HG03378 (cell line): Measurements from ENCODE around the gene ASB13.

Experiments
- ATAC-seq: cut with Tn5 transposase; IDR thresholded peaks from one replicate; pipeline ENCODE4 v1.9.1; 2021; ENCODE audit warnings: mild to moderate bottlenecking, moderate library complexity; ENCODE audit not compliant: unreplicated experiment

ASB13 gene, protein sequence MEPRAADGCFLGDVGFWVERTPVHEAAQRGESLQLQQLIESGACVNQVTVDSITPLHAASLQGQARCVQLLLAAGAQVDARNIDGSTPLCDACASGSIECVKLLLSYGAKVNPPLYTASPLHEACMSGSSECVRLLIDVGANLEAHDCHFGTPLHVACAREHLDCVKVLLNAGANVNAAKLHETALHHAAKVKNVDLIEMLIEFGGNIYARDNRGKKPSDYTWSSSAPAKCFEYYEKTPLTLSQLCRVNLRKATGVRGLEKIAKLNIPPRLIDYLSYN

DNA sequence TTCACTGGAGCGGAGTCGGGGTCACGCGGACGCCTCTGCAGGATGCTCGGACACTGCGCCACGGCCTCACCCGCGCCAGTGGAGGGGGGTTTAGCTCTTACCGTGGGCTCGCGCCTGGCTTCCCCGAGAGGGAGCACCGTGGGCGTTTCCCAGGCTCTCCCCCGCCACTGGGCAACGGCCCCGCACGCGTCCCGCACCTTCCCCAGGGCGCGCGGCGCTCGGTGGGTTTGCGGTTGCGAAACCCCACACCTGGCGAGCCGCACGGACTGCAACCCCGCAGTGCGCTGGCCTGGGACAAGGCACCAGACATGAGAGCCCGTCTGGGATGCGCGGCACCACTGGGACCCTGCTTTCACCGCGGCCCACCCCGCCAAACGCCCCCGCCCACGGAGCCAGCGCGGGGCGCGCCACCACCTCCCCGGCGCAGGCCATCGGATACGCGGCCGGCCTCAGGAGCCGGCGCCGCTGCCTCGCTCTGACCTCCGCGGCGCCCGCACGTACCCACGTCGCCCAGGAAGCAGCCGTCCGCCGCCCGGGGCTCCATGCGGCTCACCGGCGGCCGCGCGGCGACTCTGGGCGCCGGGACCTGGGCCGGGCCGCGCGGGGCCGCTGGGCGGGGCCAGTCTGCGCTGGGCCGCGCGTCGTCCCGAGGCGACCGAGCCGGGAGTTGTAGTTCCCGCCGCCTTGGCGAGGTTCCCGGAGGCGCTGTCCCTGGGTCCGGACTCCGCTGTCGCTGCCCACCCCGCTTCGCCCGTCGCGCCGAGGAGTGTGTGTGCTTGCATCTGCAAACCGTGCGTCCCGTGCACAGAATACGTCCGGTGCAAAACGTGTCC lies at the start of gene ASB13:
ASB13 (minus strand) TSS at position 588 of the 833 bp plus-strand sequence; CDS start at position 544, 44 bp downstream.
- ATAC-seq, result no peak

DNA sequence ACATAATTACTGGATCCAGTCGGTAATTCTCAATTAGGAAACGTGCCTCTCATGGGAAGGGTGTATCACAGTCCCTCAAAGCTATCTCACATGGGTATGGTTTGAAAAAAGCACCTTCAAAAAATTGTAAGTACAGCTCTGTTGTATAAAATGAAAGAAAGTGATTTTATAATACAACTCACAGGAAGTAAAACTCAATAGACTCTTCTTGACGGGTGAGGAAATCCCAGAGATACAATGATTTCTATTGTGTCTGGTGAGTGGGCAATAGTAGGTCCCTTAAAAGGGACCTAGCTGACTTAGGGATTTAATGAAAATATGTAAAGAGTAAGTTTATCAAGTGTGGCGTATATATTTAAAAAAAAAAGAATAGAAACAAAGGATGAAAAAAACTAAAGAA lies 45.2 kb upstream of the ASB13 start:
- no peak for ATAC-seq

DNA sequence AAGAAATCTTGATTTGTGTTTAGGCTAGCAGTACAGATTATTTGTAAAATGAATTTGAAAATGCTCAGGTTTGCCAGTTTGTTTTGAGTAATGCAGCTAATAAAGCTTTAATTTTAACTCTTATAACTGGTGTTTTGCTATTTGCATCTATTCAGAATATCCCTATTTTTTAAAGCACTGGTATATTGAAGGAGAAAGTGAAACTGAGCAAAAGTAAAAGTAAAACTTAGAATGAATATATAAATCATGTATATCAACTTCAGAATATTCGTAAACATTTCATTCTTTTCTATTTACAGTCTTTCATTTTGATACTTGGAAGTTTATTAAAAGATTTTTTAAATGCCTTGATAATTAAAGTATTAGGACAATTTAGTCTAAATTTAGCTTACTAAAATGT lies 44.5 kb upstream of the ASB13 start:
- ATAC-seq, result peak; percentile 45

DNA sequence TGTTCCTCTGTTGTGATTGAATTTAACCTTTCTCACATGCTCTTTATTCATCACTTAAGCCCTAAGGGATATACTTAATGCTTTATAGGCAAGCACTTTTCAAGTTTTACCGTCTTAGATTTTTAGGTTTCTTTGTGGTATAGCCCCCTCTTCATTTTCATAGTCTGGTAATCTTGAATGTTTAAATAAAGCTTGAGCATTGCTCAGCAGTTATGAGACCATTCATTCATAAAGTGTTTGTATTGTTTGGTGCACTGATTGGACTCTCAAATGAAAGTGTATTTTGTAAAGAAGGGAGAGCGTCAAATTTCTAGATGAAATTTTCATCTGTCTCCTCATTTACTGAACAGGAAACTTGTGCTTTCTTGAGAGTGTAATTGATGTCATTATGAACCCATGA lies 43.5 kb upstream of the ASB13 start:
- ATAC-seq, result no peak

DNA sequence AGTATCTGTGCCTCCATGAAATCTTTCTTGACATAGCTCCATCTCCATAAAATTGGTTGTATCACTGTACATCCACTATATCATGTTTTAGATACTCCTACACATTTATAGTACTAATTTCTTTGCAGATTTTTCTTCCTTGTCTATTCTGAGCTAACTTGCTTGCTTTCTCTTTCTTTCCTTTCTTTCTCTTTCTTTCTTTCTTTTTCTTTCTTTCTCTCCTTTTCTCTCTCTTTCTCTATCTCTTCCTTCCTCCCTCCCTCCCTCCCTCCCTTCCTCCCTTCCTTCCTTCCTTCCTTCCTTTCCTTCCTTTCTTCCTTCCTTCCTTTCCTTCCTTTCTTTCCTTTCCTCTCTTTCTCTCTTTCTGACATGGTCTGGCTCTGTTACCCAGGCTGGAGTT lies 42.0 kb upstream of the ASB13 start:
- no peak for ATAC-seq

DNA sequence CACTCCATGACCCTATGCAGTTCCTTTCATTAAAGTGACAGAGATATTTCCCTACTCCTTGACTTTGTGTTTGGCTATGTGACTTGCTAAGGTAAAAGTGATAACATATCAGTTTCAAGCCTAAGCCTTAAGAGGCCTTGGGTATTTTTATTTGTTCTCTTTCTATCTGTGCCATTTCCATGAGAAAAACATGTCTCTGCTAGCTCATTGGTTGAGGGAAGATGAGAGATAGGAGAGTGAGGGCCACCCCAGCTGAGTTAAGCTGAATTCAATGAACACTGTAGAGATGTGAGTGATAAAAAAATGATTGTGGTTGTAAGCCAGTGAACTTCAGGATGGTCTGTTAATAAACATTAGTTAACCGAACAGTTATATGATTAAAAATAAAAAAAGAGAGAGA lies 31.7 kb upstream of the ASB13 start:
- ATAC-seq, result no peak

DNA sequence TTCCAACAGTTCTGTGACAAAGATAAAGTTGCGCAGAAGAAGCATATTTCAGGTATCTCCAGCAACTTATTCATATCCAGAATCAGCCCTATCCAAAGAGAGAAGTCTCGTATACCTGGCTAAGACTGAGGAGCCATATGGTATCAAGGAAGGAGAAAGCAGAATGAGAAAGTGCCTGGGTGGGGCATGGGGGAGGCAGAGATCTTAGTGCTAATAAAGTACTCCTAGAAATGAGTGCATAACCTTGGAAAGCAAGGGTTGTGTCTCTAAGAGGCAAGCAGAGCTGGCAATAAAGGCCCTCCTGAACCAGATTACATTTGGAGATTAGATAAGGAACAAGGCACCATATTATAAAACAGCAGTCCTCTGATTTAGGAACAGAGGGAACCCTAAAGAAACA lies 30.9 kb upstream of the ASB13 start:
- ATAC-seq, result no peak

DNA sequence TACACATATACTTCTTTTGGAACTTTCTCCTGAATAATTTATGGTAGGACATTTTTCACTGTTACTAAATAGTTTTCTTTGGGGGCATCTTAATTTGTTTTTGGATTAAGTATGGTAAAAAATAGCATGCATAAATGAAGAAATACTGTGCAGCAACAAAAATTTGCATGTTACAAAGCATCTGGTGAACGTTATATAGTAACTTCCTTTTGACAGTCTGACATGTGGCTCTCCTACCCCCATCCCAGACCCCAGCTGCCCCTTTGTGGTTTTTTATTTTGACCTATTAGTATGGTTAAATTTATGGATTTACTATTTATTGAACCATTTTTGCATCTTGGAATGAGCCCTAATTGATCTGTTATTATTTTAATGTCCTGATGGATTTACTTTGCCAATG lies 28.2 kb upstream of the ASB13 start:
- no peak for ATAC-seq

DNA sequence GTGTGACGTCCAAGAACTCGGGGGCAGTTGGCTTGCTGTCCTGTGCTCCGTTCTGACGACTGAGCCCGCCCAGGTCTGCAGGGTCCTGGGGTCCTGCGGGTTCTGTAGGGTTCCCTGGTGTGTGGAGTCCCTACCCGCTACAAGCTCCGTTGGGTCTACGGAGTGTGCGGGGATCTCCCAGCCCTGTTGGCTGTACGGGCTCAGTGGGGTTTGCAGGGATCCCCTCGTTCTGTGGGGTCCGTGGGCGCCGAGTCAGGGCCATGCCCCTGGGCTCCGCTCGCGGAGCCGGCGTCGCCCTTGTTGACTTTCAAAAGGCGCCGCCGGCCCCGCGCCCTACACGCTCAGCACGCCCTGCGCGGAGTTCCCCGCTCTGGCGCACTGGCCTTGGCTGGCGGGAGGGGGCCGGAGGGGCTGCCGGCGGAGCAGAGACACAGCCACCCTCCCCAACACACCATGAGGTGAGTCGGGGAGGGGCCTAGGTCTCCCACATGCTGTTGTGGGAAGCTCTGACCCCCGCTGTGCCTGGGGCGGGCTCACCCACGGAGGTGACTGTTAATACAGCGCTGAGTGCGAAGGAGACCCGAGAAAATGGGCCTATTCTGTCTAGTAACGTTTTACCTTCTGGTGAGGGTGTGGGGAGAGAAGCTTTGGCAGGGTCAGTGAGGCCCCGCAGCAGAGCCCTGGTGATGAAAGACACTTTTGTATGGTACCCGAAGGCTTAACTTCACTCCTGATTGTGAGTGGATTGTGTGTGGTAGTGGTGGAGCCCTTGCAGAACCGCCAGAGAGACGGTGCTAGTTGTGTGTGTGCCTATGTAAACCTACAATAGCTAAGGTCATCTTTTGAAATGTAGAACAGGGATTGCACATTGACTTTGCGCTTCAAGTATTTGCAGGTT lies 26.3 kb upstream of the ASB13 start:
- ATAC-seq, result peak; percentile 51

DNA sequence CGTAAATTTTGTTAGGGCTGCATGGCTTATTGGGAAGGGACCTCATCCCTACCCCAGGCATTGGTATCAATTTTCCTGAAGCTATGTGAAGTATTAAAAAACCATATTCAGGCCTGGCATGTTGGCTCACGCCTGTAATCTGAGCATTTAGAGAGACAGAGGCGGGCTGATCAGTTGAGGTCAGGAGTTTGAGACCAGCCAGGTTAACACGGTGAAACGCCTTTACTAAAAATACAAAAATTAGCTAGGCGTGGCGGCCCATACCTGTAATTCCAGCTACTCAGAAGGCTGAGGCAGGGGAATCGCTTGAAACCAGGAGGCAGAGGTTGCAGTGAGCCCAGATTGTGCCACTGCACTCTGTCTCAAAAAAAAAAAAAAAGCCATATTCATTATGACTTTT lies 25.4 kb upstream of the ASB13 start:
- ATAC-seq, result no peak

DNA sequence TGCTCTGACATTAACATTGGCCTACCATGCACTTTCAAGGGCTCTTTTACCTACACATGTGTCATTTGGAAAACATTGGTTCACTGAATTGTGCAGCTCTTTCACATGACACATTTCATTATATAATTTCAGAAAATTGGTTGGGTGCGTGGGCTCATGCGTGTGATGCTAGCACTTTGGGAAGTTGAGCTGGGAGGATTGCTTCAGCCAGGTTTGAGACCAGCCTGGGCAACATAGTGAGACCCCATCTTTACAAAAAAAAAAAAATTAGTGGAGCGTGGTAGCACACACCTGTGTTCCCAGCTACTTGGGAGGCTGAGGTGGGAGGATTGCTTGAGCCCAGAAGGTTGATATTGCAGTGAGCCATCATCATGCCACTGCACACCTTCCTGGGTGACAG lies 22.2 kb upstream of the ASB13 start:
- no peak for ATAC-seq

DNA sequence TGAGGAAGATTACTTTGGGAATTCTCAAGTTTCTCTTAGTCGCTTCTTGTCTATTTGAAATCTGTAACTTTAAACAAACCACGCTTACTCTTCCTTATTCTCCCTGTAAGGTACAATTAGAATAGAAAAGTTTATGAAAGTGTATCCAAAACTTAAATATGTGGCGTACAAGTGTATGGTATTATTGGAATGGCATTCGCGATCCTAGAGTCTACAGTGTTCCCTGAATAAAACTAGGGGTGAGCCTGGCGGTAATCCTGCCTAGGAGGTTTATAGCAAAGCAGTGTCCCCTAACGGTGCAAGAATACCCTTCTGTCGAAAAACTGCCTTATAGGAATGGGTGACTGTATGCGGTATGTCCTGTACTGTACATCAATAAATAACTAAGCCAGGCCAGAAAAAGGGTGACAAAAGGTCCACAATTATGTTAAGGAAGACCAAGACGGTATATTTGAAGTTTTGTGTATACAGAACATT lies 19.4 kb upstream of the ASB13 start:
- no peak for ATAC-seq

DNA sequence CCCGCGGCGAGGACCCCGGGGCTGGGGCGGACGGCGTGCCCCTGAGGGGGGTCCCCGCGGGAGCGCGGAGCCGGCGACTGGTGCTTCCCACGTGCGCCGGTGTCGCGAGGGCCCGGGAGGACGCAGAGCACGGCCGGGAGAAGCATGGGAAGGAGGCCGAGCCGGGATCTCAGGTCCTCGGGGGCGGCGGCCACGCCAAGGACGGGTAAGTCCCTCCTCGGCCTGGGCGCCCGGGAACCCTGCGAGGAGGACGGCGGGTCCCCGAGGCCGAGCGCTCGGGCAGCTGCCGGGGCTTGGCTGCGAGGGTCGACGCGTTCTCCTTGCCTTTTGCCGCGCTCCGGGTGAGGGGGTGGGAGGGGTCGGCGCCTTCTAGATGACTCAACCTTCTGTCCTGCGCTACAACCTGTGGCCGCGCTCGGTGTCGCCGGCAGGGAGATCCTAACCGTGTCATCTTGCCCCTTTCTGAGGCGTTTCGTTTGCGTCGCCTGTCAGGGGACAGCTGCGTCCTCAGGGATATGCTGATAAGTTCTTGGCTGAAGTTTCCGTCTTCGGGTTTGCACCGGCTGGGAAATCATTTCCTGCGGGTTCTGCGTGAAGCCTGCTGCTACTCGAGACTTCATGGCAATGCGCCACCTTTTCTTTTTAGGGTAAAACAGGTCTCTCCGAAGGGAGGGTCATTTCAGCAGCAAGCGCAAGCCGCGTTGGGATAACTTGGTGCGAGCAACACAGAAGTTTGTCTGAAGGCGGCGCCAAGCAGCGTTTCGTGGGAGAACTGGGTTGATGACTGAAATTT lies 18.8 kb upstream of the ASB13 start:
- ATAC-seq, result peak; percentile 50

DNA sequence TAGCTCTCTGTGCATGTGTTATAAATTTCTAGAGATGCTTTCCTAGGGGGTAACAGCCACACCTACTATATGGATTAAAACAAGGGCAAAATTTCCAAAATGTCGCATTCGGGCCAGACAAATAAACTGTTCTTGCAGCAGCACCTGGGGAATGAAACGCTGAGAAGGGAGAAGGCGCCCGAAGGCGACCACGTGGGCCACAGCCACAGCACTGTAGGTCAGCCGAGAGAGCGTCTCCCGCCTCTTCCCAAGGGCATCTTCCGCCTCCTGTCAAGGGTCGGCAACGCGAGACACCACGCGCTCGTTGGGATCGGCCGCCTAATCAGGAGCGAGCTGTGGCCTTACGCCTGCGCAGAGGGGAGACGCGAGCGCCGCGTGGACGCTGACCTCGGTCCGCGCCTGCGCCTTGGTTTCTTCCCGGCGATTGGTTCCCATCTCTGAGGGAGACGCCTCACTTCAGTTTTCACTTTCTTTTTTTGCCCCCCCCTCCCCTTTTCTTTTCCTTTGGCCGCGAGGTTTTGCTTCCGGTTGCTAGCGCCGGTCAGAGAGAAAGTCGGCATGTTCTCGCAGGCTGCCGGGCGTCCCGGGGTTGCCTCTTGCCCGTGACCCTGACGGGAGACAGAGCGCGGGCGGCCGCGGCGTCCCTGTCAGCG lies 18.0 kb upstream of the ASB13 start, which contains the start of gene TASOR2:
TASOR2 (plus strand) TSS at position 521 of the 653 bp plus-strand sequence. CDS start 35,805 bp downstream, outside the sequence.
- ATAC-seq, result peak; percentile 62

DNA sequence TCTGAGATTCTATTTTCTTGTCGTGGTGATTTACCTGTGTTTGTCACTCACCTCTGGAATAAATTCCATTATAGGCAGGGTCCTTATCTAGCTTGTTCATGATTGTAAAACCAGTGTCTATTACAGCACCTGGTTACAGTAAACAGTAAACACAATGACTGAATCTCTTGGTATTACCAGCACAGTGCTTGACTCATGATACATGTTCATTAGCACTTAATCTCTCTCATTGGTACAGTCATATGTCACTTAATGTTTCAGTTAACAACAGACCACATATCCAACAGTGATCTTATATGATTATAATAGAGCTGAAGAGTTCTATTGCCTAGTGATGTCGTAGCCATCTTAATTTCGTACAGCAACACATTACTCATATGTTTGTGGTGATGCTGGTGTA lies 16.7 kb upstream of the ASB13 start:
- ATAC-seq, result no peak

DNA sequence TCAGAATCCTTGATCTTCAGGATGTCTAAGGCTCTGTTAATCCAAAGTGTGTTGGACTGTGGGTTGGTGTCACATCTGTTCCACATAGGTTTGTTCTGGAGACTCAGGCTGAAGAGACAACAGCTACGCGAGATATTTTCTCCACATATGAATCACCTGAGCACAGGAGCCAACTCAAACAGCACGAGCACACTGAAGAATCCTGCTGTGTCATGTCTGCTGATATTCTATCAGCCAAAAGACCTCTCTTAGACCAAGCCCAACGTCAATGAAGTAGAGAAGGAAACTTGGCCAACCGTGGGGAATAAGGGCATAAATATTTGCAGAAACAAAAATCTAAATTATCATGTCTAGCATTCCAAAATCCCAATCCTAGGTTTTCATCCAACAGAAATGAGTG lies 15.5 kb upstream of the ASB13 start:
- no peak for ATAC-seq

DNA sequence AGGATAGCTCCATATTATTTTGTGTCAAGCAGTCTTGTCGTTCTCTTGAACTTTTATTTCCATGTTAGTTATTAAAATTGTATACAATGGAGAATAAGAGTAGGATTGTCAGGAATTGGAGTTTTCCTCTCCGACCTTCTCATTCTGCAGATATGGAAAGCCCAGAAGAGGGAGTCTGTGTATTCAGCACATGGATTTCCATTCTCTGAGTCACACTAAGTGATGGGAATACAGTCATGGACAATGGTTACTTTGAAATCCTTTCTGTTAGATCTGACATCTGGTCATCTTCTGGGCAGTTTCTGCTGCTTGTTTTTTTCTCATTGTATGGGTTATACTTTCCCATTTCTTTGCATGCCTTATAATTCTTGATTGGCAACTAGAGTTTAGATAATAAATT lies 13.2 kb upstream of the ASB13 start:
- no peak for ATAC-seq

DNA sequence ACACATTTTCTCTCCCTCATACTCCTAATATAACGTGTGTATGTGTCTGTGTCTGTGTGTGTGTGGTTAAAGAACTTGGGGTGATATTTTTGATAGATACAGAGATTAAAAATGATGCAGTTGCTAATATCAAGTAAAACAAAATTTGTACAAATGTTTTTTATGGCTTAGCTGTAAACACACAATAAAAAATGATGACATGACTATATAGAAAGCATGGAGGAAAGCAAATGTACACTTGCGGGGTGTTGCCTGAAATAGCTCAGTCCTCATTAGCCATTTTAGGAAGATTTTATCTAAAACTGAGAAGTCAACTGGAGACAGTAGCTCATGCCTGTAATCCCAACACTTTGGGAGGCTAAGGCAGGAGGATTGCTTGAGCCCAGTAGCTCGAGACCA lies 12.6 kb upstream of the ASB13 start:
- no peak for ATAC-seq

DNA sequence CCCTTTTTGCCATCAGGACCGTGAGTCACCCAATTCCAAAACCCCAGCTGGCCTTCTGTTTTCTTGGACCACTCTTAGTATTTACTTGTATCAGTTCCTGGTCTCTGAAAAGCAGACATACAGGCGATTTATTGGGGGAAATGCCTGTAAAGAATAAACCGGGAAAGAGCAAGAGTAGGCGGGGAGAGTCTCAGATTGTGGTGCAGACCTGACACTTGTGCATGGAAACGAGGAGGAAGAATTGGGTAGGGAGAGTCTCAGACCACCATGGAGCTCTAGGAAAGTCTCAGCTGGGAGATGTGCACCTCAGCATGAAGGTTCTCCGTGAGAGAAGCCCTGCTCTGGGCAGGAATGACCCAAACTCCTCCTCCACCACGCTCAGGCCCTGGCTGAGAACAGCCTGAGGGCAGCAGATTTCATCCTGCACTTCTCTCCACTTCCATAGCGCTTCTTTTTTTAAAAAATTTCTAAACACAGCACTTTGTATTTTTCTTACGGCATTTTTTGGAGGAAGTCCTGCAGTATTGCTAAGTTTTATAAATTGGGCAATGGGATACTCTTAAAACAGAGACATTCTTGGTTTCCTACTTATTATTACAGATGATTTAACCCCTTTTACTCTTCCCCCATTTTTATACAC lies 12.1 kb upstream of the ASB13 start:
- no peak for ATAC-seq
